HEK293 (cell line): ENCODE measurements around the gene VEGFC.

ENCODE experiments used
- CTCF ChIA-PET: fragments of 350-600 bp; formaldehyde crosslinking; extraction: SDS; loops from one replicate; lab custom pipeline; 2021; ENCODE audit warnings: antibody characterized with exemption; lab: Yijun Ruan, JAX
- POLR2A ChIA-PET: fragments of 300-600 bp; formaldehyde crosslinking; extraction: SDS; loops from one replicate; lab custom pipeline; 2020; ENCODE audit warnings: antibody characterized with exemption, inconsistent platforms; lab: Yijun Ruan, JAX
- H3K27ac ChIP-seq: fragments of 200-500 bp; sonication (Bioruptor generic); 2 replicates; pipeline ENCODE4 v1.5.1; 2014; ENCODE audit warnings: low read depth, low read length, control low read depth, inconsistent platforms; ENCODE audit errors: extremely low read depth
- H3K36me3 ChIP-seq, 2 experiments: fragments of 200-500 bp in 1 of 2; sonication (Bioruptor generic) in 1 of 2; 1 replicate in 1 of 2; 2 replicates in 1 of 2; pipeline ENCODE4 v1.5.1; 2014 to 2017; ENCODE audit warnings: inconsistent platforms in 2 of 2, low read length in 2 of 2; ENCODE audit not compliant: control insufficient read depth in 2 of 2, insufficient read depth in 1 of 2
- H3K4me1 ChIP-seq: fragments of 200-500 bp; sonication (Bioruptor generic); 2 replicates; pipeline ENCODE4 v1.5.1; 2014; ENCODE audit warnings: mild to moderate bottlenecking, low read length, inconsistent platforms; ENCODE audit not compliant: control insufficient read depth, insufficient read depth
- H3K4me3 ChIP-seq: 2 replicates; pipeline ENCODE4 v1.5.1; 2011; ENCODE audit warnings: low read depth, mild to moderate bottlenecking, control low read depth, low read length, moderate library complexity
- H3K9me3 ChIP-seq: fragments of 200-500 bp; sonication (Bioruptor generic); 2 replicates; pipeline ENCODE4 v1.5.1; 2014; ENCODE audit warnings: low read depth, low read length, inconsistent platforms; ENCODE audit not compliant: control insufficient read depth, insufficient read depth
- EGR2 ChIP-seq: fragments of 450-650 bp; formaldehyde crosslinking; IDR thresholded peaks from 2 replicates; pipeline ENCODE4 v1.5.1; 2016; ENCODE audit warnings: low read depth, missing biosample characterization, missing genetic modification characterization
- FEZF1 ChIP-seq: fragments of 450-650 bp; formaldehyde crosslinking; IDR thresholded peaks from 2 replicates; pipeline ENCODE4 v1.5.1; 2016; ENCODE audit warnings: missing biosample characterization, missing genetic modification characterization
- PRDM2 ChIP-seq: fragments of 450-650 bp; formaldehyde crosslinking; IDR thresholded peaks from 2 replicates; pipeline ENCODE4 v1.5.1; 2016; ENCODE audit warnings: missing biosample characterization, missing genetic modification characterization, borderline replicate concordance
- SCRT1 ChIP-seq: fragments of 450-650 bp; formaldehyde crosslinking; IDR thresholded peaks from 2 replicates; pipeline ENCODE4 v1.5.1; 2016; ENCODE audit warnings: missing biosample characterization, missing genetic modification characterization, borderline replicate concordance
- ZNF140 ChIP-seq: fragments of 450-650 bp; formaldehyde crosslinking; IDR thresholded peaks from 2 replicates; pipeline ENCODE4 v1.5.1; 2016; ENCODE audit warnings: missing biosample characterization, missing genetic modification characterization
- ZNF155 ChIP-seq: fragments of 450-650 bp; formaldehyde crosslinking; IDR thresholded peaks from 2 replicates; pipeline ENCODE4 v1.5.1; 2016; ENCODE audit warnings: missing biosample characterization, missing genetic modification characterization
- ZNF16 ChIP-seq: fragments of 450-650 bp; formaldehyde crosslinking; IDR thresholded peaks from 2 replicates; pipeline ENCODE4 v1.5.1; 2016; ENCODE audit warnings: low read depth, missing biosample characterization, missing genetic modification characterization
- ZNF366 ChIP-seq: fragments of 450-650 bp; formaldehyde crosslinking; conservative IDR thresholded peaks from 2 replicates; pipeline ENCODE4 v1.5.1; 2016; ENCODE audit warnings: missing biosample characterization, missing genetic modification characterization
- ZNF391 ChIP-seq: fragments of 450-650 bp; formaldehyde crosslinking; IDR thresholded peaks from 2 replicates; pipeline ENCODE4 v1.5.1; 2016; ENCODE audit warnings: low read depth, missing biosample characterization, missing genetic modification characterization, borderline replicate concordance
- ZNF510 ChIP-seq: fragments of 450-650 bp; formaldehyde crosslinking; IDR thresholded peaks from 2 replicates; pipeline ENCODE4 v1.5.1; 2018; ENCODE audit warnings: mild to moderate bottlenecking, missing genetic modification characterization, missing biosample characterization; ENCODE audit not compliant: insufficient replicate concordance
- ZNF580 ChIP-seq: fragments of 450-650 bp; formaldehyde crosslinking; IDR thresholded peaks from 2 replicates; pipeline ENCODE4 v1.5.1; 2016; ENCODE audit warnings: missing biosample characterization, missing genetic modification characterization
- ZNF585B ChIP-seq: fragments of 450-650 bp; formaldehyde crosslinking; IDR thresholded peaks from 2 replicates; pipeline ENCODE4 v1.5.1; 2016; ENCODE audit warnings: missing biosample characterization, missing genetic modification characterization
- ZNF692 ChIP-seq: fragments of 450-650 bp; formaldehyde crosslinking; IDR thresholded peaks from 2 replicates; pipeline ENCODE4 v1.5.1; 2016; ENCODE audit warnings: missing biosample characterization, missing genetic modification characterization
- ZNF776 ChIP-seq: fragments of 450-650 bp; formaldehyde crosslinking; IDR thresholded peaks from 2 replicates; pipeline ENCODE4 v1.5.0; 2017; ENCODE audit warnings: missing biosample characterization, missing genetic modification characterization, borderline replicate concordance
- ZSCAN4 ChIP-seq: fragments of 450-650 bp; formaldehyde crosslinking; IDR thresholded peaks from 2 replicates; pipeline ENCODE4 v1.5.1; 2017; ENCODE audit warnings: missing biosample characterization, missing genetic modification characterization

VEGFC gene

GRCh38 chr4:176660561-176660960, 132.2 kb downstream of the VEGFC start (continued):
- TF ChIP-seq ZNF580 (no peak), FEZF1 (tag by site-specific recombination) (no peak), ZNF510 (no peak), ZNF140 (tag by site-specific recombination) (no peak), PRDM2 (tag by site-specific recombination) (no peak)

DNA sequence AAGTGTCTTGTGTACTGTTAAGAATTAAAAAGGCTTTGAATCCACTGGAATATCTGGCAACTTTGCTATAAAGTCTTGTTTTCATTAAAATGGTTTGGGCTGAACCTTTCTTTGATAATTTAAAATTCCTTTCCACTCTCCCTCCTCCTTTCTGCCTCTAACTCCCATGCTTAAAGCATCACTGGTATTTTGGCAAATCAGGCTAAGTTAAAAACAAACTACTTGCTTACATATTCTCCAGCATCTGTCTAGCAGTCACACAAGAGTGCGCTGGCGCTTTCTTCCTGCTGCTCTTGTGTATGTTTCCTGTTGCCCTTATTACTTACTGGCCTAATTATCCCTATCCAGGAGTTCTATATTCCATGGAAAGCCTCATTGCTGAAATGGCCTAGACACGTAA, 136.6 kb downstream of the VEGFC start:
- no peaks in the 10 kb centered on the region for H3K36me3 ChIP-seq
- H3K4me1 ChIP-seq = no peaks in the 10 kb centered on the region
- POLR2A ChIA-PET = no interaction called here
- no peaks in the 10 kb centered on the region for H3K9me3 ChIP-seq
- TF ChIP-seq SCRT1 (tag by site-specific recombination) (no peak), ZNF585B (tag by site-specific recombination) (no peak)
- TF ChIP-seq, all 188 proteins: peak for 0
- CTCF ChIA-PET = no interaction called here
- H3K27ac ChIP-seq = no peak overlapping the region
- H3K4me3 ChIP-seq = no peak overlapping the region

GRCh38 chr4:176654565-176655216, 138.0 kb downstream of the VEGFC start:
- Histone ChIP-seq H3K27ac (no peak overlapping the region), H3K9me3 (no peaks in the 10 kb centered on the region), H3K4me3 (no peak overlapping the region), H3K4me1 (no peaks in the 10 kb centered on the region), H3K36me3 (no peaks in the 10 kb centered on the region)
- TF ChIP-seq ZNF391 (tag by site-specific recombination) (no peak), ZSCAN4 (tag by site-specific recombination) (no peak), ZNF16 (no peak), EGR2 (no peak), ZNF366 (no peak), ZNF692 (tag by site-specific recombination) (no peak), ZNF155 (tag by site-specific recombination) (no peak), SCRT1 (tag by site-specific recombination) (no peak), ZNF776 (tag by site-specific recombination) (no peak)
- ChIA-PET CTCF (no interaction called here), POLR2A (no interaction called here)
